Smooth muscle cell (in vitro differentiated cells): ENCODE results near the gene PRKCE. TPM values are rescaled to one million over a fixed set of nuclear protein-coding genes. Genes with fewer than 3 reads are reported as not detected.

ENCODE experiments used
- DNase-seq: peaks from one replicate; lab custom pipeline; 2025; ENCODE audit not compliant: unreplicated experiment; lab: John Stamatoyannopoulos, UW
- H2AFZ ChIP-seq: fragments of 200-600 bp; sonication (generic); 2 replicates; pipeline ENCODE4 v1.6.0; 2016; ENCODE audit warnings: antibody characterized with exemption, low read depth, mild to moderate bottlenecking
- H3F3A ChIP-seq: fragments of 200-600 bp; sonication (generic); 2 replicates; pipeline ENCODE4 v1.6.0; 2017; ENCODE audit warnings: antibody characterized with exemption, low read depth
- H3K27ac ChIP-seq: fragments of 200-600 bp; sonication (generic); 2 replicates; pipeline ENCODE4 v1.5.1; 2016; ENCODE audit warnings: low read depth, mild to moderate bottlenecking
- H3K27me3 ChIP-seq: fragments of 200-600 bp; sonication (generic); 2 replicates; pipeline ENCODE4 v1.6.1; 2016; ENCODE audit warnings: low read depth, mild to moderate bottlenecking
- H3K36me3 ChIP-seq: fragments of 200-600 bp; sonication (generic); 2 replicates; pipeline ENCODE4 v1.5.1; 2016; ENCODE audit warnings: low read depth
- H3K4me1 ChIP-seq: fragments of 200-600 bp; sonication (generic); 2 replicates; pipeline ENCODE4 v1.5.1; 2016; ENCODE audit warnings: low read depth
- H3K4me2 ChIP-seq: fragments of 200-600 bp; sonication (generic); 2 replicates; pipeline ENCODE4 v1.6.0; 2016; ENCODE audit warnings: mild to moderate bottlenecking
- H3K4me3 ChIP-seq: fragments of 200-600 bp; sonication (generic); 2 replicates; pipeline ENCODE4 v1.5.1; 2016; ENCODE audit warnings: mild to moderate bottlenecking
- H3K79me2 ChIP-seq: fragments of 200-600 bp; sonication (generic); 2 replicates; pipeline ENCODE4 v1.6.0; 2016; ENCODE audit warnings: low read depth, mild to moderate bottlenecking
- H3K9ac ChIP-seq: fragments of 200-600 bp; sonication (generic); 2 replicates; pipeline ENCODE4 v1.6.0; 2016; ENCODE audit warnings: low read depth
- H3K9me3 ChIP-seq: fragments of 200-600 bp; sonication (generic); replicated peaks from 2 replicates; pipeline ENCODE4 v1.5.1; 2016; ENCODE audit warnings: low read depth
- H4K20me1 ChIP-seq: fragments of 200-600 bp; sonication (generic); 2 replicates; pipeline ENCODE4 v1.6.0; 2016; ENCODE audit warnings: low read depth
- WGBS: methylation state at CpG from one replicate; pipeline ENCODE4 v1.1.7; 2016; ENCODE audit warnings: low lambda C conversion rate; 5-methylcytosine and 5-hydroxymethylcytosine counted together
- polyA plus RNA-seq: library from polyadenylated mRNA; unstranded; fragments of >200 nt; fragmentation: Nextera tagmentation; extraction: Ambion mirVana; gene quantifications from 2 replicates; pipeline ENCODE4 v1.2.1, GENCODE V29; 2016
- total RNA-seq: library from RNA; depleted of rRNA; stranded (reverse); fragments of >200 nt; gene quantifications from 2 replicates; pipeline ENCODE4 v1.2.3, GENCODE V29; 2014
- TF ChIP-seq, protein P1 (sequence below): fragments of 200-600 bp; sonication (generic); IDR thresholded peaks from 2 replicates; pipeline ENCODE4 v1.5.1; 2017; ENCODE audit warnings: borderline replicate concordance, mild to moderate bottlenecking, antibody characterized with exemption; ENCODE audit not compliant: insufficient read depth, poor library complexity, severe bottlenecking

Gene PRKCE
- total and polyA plus RNA-seq, 2 experiments from 2014 or later = 20.6 to 29.1 TPM

- Histone ChIP-seq H3K36me3 (no peaks in the 10 kb centered on the region), H4K20me1 (no peaks in the 10 kb centered on the region), H3K4me2 (no peak overlapping the region), H3K27me3 (no peaks in the 10 kb centered on the region), H2AFZ (no peak overlapping the region), H3K9me3 (peaks cover 8% of the 10 kb centered on the region), H3K4me1 (no peaks in the 10 kb centered on the region), H3K9ac (no peak overlapping the region), H3K27ac (no peak overlapping the region), H3K4me3 (no peak overlapping the region), H3K79me2 (no peaks in the 10 kb centered on the region), H3F3A (no peaks in the 10 kb centered on the region)
- DNase-seq = no peak
- TF ChIP-seq, protein P1, sequence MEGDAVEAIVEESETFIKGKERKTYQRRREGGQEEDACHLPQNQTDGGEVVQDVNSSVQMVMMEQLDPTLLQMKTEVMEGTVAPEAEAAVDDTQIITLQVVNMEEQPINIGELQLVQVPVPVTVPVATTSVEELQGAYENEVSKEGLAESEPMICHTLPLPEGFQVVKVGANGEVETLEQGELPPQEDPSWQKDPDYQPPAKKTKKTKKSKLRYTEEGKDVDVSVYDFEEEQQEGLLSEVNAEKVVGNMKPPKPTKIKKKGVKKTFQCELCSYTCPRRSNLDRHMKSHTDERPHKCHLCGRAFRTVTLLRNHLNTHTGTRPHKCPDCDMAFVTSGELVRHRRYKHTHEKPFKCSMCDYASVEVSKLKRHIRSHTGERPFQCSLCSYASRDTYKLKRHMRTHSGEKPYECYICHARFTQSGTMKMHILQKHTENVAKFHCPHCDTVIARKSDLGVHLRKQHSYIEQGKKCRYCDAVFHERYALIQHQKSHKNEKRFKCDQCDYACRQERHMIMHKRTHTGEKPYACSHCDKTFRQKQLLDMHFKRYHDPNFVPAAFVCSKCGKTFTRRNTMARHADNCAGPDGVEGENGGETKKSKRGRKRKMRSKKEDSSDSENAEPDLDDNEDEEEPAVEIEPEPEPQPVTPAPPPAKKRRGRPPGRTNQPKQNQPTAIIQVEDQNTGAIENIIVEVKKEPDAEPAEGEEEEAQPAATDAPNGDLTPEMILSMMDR = no peak
- WGBS = 80% methylated on average over 4 of the region's 4 CpGs
Measured at GRCh38 chr2:46207591-46207990, 556.1 kb downstream of the PRKCE start.

DNA sequence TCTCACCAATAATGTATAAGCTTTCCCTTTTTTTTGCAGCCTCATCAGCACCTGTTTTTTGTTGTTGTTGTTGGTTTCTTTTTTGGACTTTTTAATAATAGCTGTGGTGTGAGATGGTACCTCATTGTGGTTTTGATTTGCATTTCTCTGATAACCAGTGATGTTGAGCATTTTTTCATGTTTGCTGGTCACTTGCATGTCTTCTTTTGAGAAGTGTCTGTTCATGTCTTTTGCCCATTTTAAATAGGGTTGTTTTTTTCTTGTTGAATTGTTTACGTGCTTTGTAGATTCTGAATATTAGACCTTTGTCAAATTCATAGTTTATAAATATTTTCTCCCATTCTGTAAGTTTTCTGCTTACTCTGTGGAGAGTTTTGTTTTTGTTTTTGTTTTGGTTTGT is 557.3 kb downstream of the PRKCE start:
- Histone ChIP-seq H3K36me3 (no peaks in the 10 kb centered on the region), H3K27me3 (no peaks in the 10 kb centered on the region), H4K20me1 (no peaks in the 10 kb centered on the region), H3K27ac (no peak overlapping the region), H3K4me3 (no peak overlapping the region), H3K9me3 (peaks cover 8% of the 10 kb centered on the region), H3K9ac (no peak overlapping the region), H2AFZ (no peak overlapping the region), H3K4me1 (no peaks in the 10 kb centered on the region), H3F3A (no peaks in the 10 kb centered on the region), H3K79me2 (no peaks in the 10 kb centered on the region), H3K4me2 (no peak overlapping the region)
- TF ChIP-seq, protein P1 = no peak
- DNase-seq = no peak
- 88% methylated on average over 1 of the region's 1 CpG for WGBS

GRCh38 chr2:46210063-46210462 is 558.6 kb downstream of the PRKCE start:
- H3K9ac ChIP-seq = no peak overlapping the region
- no peaks in the 10 kb centered on the region for H3F3A ChIP-seq
- H2AFZ ChIP-seq = no peak overlapping the region
- 88% methylated on average over 1 of the region's 1 CpG for WGBS
- no peaks in the 10 kb centered on the region for H4K20me1 ChIP-seq
- H3K4me1 ChIP-seq = no peaks in the 10 kb centered on the region
- no peaks in the 10 kb centered on the region for H3K79me2 ChIP-seq
- no peak overlapping the region for H3K27ac ChIP-seq
- H3K27me3 ChIP-seq = no peaks in the 10 kb centered on the region
- TF ChIP-seq, protein P1 = no peak
- H3K4me2 ChIP-seq = no peak overlapping the region
- peaks cover 8% of the 10 kb centered on the region for H3K9me3 ChIP-seq
- H3K4me3 ChIP-seq = no peak overlapping the region
- no peak for DNase-seq
- no peaks in the 10 kb centered on the region for H3K36me3 ChIP-seq

GRCh38 chr2:46211461-46211860 is 560.0 kb downstream of the PRKCE start:
- no peaks in the 10 kb centered on the region for H4K20me1 ChIP-seq
- H3K9ac ChIP-seq = no peak overlapping the region
- H3K9me3 ChIP-seq = peaks cover 8% of the 10 kb centered on the region
- TF ChIP-seq, protein P1 = no peak
- H3K4me2 ChIP-seq = no peak overlapping the region
- H2AFZ ChIP-seq = no peak overlapping the region
- no peak overlapping the region for H3K4me3 ChIP-seq
- H3K36me3 ChIP-seq = no peaks in the 10 kb centered on the region
- DNase-seq = no peak
- H3K27ac ChIP-seq = no peak overlapping the region
- no peaks in the 10 kb centered on the region for H3K27me3 ChIP-seq
- no peaks in the 10 kb centered on the region for H3K79me2 ChIP-seq
- WGBS = 100% methylated on average over 1 of the region's 1 CpG
- H3F3A ChIP-seq = no peaks in the 10 kb centered on the region
- no peaks in the 10 kb centered on the region for H3K4me1 ChIP-seq
